Uterus (tissue), 4 donors: ENCODE data around the gene GCNT1. TPM values are rescaled to one million over a fixed set of nuclear protein-coding genes. Genes with fewer than 3 reads are reported as not detected.

Experiments used
- DNase-seq, 2 donors: peaks; one replicate each; pipeline ENCODE4 v3.0.0-alpha.2; 2019 to 2020
- H3K27ac ChIP-seq, 2 donors: fragments of 200-600 bp; sonication (generic); 1 replicate in 1 of 2; 2 replicates in 1 of 2; pipeline ENCODE4 v1.5.1; 2016 to 2018
- H3K27me3 ChIP-seq, 2 donors: fragments of 200-600 bp; sonication (generic); one replicate each; pipeline ENCODE4 v1.5.1; 2018 to 2019; ENCODE audit warnings: control low read depth in 1 of 2
- H3K36me3 ChIP-seq, 2 donors: fragments of 200-600 bp; sonication (generic); one replicate each; pipeline ENCODE4 v1.5.1; 2019; ENCODE audit warnings: control low read depth in 1 of 2
- H3K4me1 ChIP-seq, 2 donors: fragments of 200-600 bp; sonication (generic); one replicate each; pipeline ENCODE4 v1.5.1; 2018 to 2019; ENCODE audit warnings: control low read depth in 1 of 2
- H3K4me3 ChIP-seq, 2 donors: fragments of 200-600 bp; sonication (generic); 1 replicate in 1 of 2; 2 replicates in 1 of 2; pipeline ENCODE4 v1.5.1; 2018 to 2019; ENCODE audit warnings: mild to moderate bottlenecking in 1 of 2
- H3K9me3 ChIP-seq, 2 donors: fragments of 200-600 bp; sonication (generic); one replicate each; pipeline ENCODE4 v1.5.1; 2019; ENCODE audit warnings: control low read depth in 1 of 2
- CTCF ChIP-seq, 4 experiments: fragments of 200-600 bp in 2 of 4; fragments of 450-650 bp in 2 of 4; sonication (generic) in 2 of 4; IDR thresholded peaks; one replicate each; pipeline ENCODE4 v1.5.1; 2016 to 2019; ENCODE audit warnings: antibody characterized with exemption in 4 of 4, mild to moderate bottlenecking in 2 of 4, moderate library complexity in 1 of 4
- POLR2A ChIP-seq, 2 donors: fragments of 450-650 bp; IDR thresholded peaks; one replicate each; pipeline ENCODE4 v1.6.1; 2016; ENCODE audit warnings: antibody characterized with exemption in 2 of 2, mild to moderate bottlenecking in 1 of 2, moderate library complexity in 1 of 2
- intact Hi-C: fragments of 100-400 bp; cut with DNase I; formaldehyde crosslinking; loops from one replicate; pipeline ENCODE4 v1.15.1; 2023; ENCODE audit warnings: low total_unique reads
- total RNA-seq, 4 donors: library from RNA; depleted of rRNA in 3 of 4; stranded (reverse); fragments of >200 nt in 3 of 4; gene quantifications; one replicate each; pipeline versions ENCODE4 v1.1.0 to v1.2.4, GENCODE V29; 2014 to 2023
- donor health status: DM: yes; HTN: yes; CAD: no.

GCNT1 gene
- total RNA-seq, 4 donors from 2014 or later: 1.8 to 30.7 (median 8.9) TPM

GRCh38 chr9:76415731-76416130 lies 43.3 kb upstream of the GCNT1 start:
- no peaks in the 10 kb centered on the region for H3K9me3 ChIP-seq
- intact Hi-C loops: no loop called here
- H3K27ac ChIP-seq: no peak overlapping the region
- no peaks in the 10 kb centered on the region for H3K36me3 ChIP-seq
- H3K4me1 ChIP-seq: no peaks in the 10 kb centered on the region
- DNase-seq: no peak
- H3K27me3 ChIP-seq: no peaks in the 10 kb centered on the region
- no peak overlapping the region for H3K4me3 ChIP-seq
- TF ChIP-seq CTCF (IDR thresholded peaks at IDR 0.05): no peak
- TF ChIP-seq POLR2A (IDR thresholded peaks at IDR 0.05): no peak

- H3K4me3 ChIP-seq: no peak overlapping the region
- H3K4me1 ChIP-seq: no peaks in the 10 kb centered on the region
- intact Hi-C loops: no loop called here
- TF ChIP-seq CTCF (IDR thresholded peaks at IDR 0.05): no peak
- TF ChIP-seq POLR2A (IDR thresholded peaks at IDR 0.05): no peak
- H3K27ac ChIP-seq: no peak overlapping the region
- H3K36me3 ChIP-seq: no peaks in the 10 kb centered on the region
- DNase-seq: no peak
- no peaks in the 10 kb centered on the region for H3K9me3 ChIP-seq
- no peaks in the 10 kb centered on the region for H3K27me3 ChIP-seq
Measured at GRCh38 chr9:76417394-76417793, 41.6 kb upstream of the GCNT1 start.

- no peak for DNase-seq
- peak in 1 of 4 experiments; percentile 17 for TF ChIP-seq CTCF (IDR thresholded peaks at IDR 0.05)
- TF ChIP-seq POLR2A (IDR thresholded peaks at IDR 0.05): no peak
- Histone ChIP-seq H3K27me3 (no peaks in the 10 kb centered on the region), H3K9me3 (no peaks in the 10 kb centered on the region), H3K4me1 (no peaks in the 10 kb centered on the region), H3K36me3 (no peaks in the 10 kb centered on the region), H3K27ac (no peak overlapping the region), H3K4me3 (no peak overlapping the region)
- intact Hi-C loops: no loop called here
Measured at GRCh38 chr9:76419782-76420380, 39.1 kb upstream of the GCNT1 start.

GRCh38 chr9:76423216-76424177 lies 35.5 kb upstream of the GCNT1 start:
- H3K4me3 ChIP-seq: no peak overlapping the region
- no peaks in the 10 kb centered on the region for H3K36me3 ChIP-seq
- H3K27me3 ChIP-seq: no peaks in the 10 kb centered on the region
- H3K4me1 ChIP-seq: no peaks in the 10 kb centered on the region
- intact Hi-C loops: no loop called here
- no peak overlapping the region for H3K27ac ChIP-seq
- no peak for DNase-seq
- no peaks in the 10 kb centered on the region for H3K9me3 ChIP-seq
- TF ChIP-seq POLR2A (IDR thresholded peaks at IDR 0.05) (no peak), CTCF (IDR thresholded peaks at IDR 0.05) (no peak)

- TF ChIP-seq POLR2A (IDR thresholded peaks at IDR 0.05) (no peak), CTCF (IDR thresholded peaks at IDR 0.05) (no peak)
- H3K4me1 ChIP-seq: no peaks in the 10 kb centered on the region
- intact Hi-C loops: no loop called here
- no peak for DNase-seq
- H3K27me3 ChIP-seq: no peaks in the 10 kb centered on the region
- no peaks in the 10 kb centered on the region for H3K36me3 ChIP-seq
- H3K27ac ChIP-seq: no peak overlapping the region
- H3K4me3 ChIP-seq: no peak overlapping the region
- no peaks in the 10 kb centered on the region for H3K9me3 ChIP-seq
Measured at GRCh38 chr9:76424491-76424890, 34.5 kb upstream of the GCNT1 start.
